Measurements from ENCODE around the gene FRAS1. TPM values are rescaled to one million over a fixed set of nuclear protein-coding genes. Genes with fewer than 3 reads are reported as not detected.
"Not testable (repeated sequence)": the region's sequence is repeated elsewhere in the genome, so short reads cannot be mapped to it uniquely, and the experiment has no call there.

FRAS1 gene
- total RNA-seq, 1 donor from 2014 or later = 0.65 TPM

GRCh38 chr4:78423790-78424189 lies 366.7 kb downstream of the FRAS1 start:
- DNase-seq (ENCODE audit: low spot score) = no peak

DNA sequence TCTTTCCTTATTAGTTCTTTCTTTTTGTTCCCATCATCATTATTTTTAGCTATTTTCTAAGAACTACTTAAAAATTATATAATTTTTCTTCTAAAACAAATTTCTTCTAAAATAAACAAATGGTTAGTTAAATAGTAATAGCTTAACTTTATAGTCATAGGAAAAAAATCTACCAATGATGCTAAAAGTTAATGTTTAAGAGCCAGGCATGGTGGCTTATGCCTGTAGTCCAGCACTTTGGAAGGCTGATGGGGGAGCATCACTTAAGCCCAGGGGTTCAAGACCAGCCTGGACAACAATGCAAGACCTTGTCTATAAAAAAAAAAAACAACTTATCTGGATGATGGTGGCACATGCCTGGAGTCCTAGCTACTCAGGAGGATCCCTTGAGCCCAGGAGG lies 367.3 kb downstream of the FRAS1 start:
- ATAC-seq (no peak), DNase-seq (ENCODE audit: low spot score) (no peak)

More at GRCh38 chr4:78423790-78424189, 366.7 kb downstream of the FRAS1 start:
- ATAC-seq = no peak

GRCh38 chr4:78426972-78427371 lies 369.8 kb downstream of the FRAS1 start:
- no peak for ATAC-seq
- no peak for DNase-seq (ENCODE audit: low spot score)

DNA sequence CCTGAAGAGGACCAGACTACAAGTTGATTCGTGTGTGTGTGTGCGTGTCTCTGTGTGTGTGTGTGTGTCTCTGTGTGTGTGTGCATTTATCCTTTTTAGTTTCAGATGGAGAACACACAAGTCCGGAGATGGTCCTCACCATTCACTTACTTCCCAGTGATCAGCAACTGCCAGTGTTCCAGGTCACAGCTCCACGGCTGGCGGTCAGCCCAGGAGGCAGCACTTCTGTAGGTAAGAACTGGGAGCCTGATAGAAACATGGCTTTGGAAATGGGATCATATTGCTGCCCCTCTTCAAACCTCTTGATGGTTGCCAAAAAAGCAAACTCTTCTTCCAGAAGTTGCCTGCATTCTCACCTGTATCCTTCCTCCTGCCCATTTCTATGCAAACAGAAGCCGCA lies 371.9 kb downstream of the FRAS1 start:
- DNase-seq (ENCODE audit: low spot score) = no peak

DNA sequence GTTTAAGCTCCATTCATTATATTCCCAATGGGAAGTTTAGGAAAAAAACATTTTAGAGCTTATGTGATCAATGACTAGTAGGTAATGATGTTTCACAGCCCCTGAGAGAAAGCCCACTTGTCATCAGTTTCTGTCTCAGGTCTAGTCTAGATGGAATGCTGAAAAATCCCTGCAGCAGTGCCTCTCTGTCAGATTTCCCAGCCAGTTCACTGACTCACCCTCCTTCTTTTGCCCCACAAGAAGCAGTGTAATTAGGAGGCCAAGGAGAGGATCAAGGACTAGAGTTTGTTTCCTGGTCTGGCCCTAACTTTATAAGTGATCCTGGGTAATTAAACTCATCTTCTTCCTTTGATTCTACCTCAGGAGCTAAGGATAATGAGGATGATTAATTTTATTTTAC lies 375.8 kb downstream of the FRAS1 start:
- ATAC-seq = no peak
- no peak for DNase-seq (ENCODE audit: low spot score)

More for the DNA sequence above, 371.9 kb downstream of the FRAS1 start:
- no peak for ATAC-seq

DNA sequence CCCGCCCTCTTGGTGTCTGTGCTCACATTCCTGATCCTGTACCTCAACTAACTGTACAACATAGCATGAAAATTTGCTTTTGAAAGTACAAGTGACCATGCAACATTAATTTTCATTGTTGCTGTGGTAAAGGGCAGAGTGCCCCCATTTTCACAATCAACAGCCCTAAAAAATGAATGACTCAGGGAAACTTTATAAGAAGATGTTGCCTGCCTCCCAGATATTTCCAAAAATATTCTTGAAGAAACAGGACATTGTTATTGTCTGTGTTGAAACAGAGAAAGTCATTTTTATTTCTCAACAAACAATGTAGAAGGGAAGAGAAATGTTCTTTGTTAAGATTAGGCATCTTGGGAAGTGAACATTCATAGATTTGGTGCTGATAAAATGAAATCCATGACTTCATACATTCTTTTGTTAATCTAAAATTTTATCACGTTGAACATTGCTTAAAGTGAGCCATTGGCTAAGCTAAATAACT lies 380.5 kb downstream of the FRAS1 start:
- no peak for DNase-seq (ENCODE audit: low spot score)
- ATAC-seq = no peak

DNA sequence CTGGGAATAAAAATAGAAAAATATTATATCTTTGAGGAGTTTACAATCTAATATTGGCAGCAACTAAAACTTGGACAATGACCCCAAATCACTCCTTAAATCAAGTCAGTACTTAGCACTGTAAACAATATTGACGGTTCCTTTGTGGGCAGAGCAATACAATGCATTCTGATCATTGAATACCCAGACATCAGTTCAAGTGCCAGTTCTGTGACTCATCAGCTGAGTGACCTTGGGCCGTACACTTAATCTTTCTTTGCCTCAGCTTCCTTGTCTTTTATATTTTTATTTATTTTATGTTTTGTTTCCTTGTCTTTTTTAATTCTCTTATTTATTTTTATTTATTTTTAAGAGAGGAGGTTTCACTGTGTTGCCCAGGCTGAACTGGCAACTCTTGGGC lies 382.2 kb downstream of the FRAS1 start:
- ATAC-seq = no peak
- DNase-seq (ENCODE audit: low spot score) = no peak

GRCh38 chr4:78441756-78442155 lies 384.6 kb downstream of the FRAS1 start:
- DNase-seq (ENCODE audit: low spot score) (no peak), ATAC-seq (no peak)

- DNase-seq (ENCODE audit: low spot score) = no peak
- ATAC-seq = no peak
These were observed 389.5 kb downstream of the FRAS1 start for GRCh38 chr4:78446619-78447018.

- DNase-seq (ENCODE audit: low spot score) (no peak), ATAC-seq (no peak)
These were observed 394.3 kb downstream of the FRAS1 start for GRCh38 chr4:78451407-78451806.

DNA sequence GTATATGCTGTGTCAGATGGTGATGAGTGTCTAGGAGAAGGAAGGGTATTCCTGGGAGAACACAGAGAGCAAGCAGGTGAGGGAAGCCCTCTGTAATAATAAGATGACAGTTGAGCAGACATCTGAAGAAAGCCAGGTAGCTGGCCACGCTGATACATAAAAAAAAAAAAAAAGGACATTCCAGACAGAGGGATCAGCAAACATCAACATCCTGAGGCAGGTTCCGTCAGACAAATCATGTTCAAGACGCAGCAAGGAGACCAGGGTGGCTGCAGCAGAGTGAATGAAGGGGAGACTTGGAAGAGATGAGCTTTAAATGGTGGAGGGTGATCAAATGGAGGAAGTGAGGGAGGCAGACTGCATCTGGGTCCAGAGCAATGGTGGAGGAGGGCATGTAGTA lies 396.9 kb downstream of the FRAS1 start:
- DNase-seq (ENCODE audit: low spot score) (no peak), ATAC-seq (no peak)

- DNase-seq (ENCODE audit: low spot score) (no peak), ATAC-seq (no peak)
These were observed 400.6 kb downstream of the FRAS1 start for GRCh38 chr4:78457751-78458150.

DNA sequence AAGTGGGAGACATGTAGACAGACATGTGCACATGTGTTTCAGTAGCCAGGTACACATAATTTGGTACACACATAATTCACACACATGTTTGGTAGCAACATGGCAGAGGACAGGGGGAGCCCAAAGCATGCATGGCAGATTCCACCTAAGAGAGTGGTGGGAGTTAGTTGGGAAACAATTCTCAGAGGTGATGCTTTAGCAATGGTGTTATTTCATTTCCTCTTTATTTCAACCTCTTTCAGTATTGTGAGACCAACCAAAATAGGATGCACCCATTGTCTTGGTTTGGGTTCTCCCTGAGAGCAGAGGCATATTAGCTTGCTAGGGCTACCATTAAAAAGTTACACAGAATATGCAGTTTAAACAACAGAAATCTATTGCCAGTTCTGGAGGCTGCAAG lies 402.2 kb downstream of the FRAS1 start:
- no peak for ATAC-seq
- no peak for DNase-seq (ENCODE audit: low spot score)

GRCh38 chr4:78460368-78460767 lies 403.2 kb downstream of the FRAS1 start:
- ATAC-seq (no peak), DNase-seq (ENCODE audit: low spot score) (no peak)

DNA sequence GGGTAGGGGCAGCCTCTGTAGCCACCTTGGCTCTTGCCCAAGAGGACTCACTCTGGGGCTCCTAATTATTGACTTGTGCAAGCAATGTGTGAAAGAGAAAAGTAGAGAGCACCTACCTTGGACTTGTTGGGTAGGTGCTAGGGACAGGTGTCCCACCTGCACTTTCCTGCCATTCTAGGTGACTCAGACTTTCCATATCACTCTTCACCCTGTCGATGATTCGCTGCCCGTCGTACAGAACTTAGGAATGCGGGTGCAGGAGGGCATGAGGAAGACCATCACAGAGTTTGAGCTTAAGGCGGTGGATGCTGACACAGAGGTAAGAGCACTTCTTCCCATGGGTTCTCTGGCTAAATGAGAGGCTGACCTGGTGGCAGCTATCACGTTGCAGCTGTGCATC lies 407.1 kb downstream of the FRAS1 start:
- DNase-seq (ENCODE audit: low spot score) (no peak), ATAC-seq (no peak)

DNA sequence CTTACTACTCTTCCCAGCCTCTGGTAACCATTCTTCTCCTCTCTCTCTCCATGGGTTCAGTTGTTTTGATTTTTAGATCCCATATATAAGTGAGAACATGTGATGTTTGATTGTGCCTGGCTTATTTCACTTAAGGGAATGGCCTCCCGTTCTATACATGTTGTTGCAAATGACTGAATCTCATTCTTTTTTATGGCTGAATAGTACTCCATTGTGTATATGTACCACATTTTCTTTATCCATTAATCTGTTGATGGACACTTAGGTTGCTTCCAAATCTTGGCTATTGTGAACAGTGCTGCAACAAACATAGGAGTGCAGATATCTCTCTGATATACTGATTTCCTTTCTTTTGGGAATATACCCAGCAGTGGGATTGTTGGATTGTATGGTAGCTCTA lies 410.1 kb downstream of the FRAS1 start:
- not testable (repeated sequence) for DNase-seq (ENCODE audit: low spot score); ATAC-seq

DNA sequence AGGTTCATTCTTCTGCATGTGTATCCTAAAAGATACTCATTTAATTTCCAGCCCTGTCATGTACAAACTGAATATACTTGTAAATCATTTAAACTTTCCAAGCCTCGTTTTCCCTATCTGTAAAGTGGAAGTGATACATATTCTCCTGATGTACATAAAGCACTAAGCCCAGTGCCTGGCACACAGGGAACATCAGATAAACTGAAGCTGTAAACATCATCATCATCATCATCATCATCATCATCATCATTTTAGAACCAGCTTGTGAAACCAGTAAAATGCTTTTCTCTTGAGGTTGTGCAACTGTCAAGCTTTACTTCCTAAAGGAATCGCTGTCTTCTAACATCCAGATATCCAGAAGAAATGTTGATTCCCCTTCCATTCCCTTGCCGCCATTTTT lies 411.1 kb downstream of the FRAS1 start:
- DNase-seq (ENCODE audit: low spot score) = no peak
- ATAC-seq = no peak

GRCh38 chr4:78476108-78476704 lies 419.1 kb downstream of the FRAS1 start:
- ATAC-seq (no peak), DNase-seq (ENCODE audit: low spot score) (no peak)

DNA sequence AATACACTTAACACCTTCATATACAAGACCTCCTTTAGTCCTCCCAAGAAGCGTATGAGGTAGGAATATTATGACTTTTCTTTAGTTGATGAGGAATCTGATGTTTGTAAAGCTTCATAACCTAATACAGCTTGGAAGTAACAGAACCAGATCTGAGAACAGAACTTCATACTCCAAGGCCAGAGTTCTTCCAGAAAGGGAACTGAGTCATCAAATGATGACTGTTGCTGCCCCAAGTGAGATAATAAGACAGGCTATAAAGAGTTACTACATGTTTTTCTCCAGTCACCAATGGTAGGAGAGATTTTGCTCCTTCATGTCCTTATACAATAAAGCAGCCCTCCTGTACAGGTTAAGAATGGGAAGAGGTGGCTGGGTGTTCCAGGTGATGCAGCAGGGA lies 420.2 kb downstream of the FRAS1 start:
- no peak for DNase-seq (ENCODE audit: low spot score)

DNA sequence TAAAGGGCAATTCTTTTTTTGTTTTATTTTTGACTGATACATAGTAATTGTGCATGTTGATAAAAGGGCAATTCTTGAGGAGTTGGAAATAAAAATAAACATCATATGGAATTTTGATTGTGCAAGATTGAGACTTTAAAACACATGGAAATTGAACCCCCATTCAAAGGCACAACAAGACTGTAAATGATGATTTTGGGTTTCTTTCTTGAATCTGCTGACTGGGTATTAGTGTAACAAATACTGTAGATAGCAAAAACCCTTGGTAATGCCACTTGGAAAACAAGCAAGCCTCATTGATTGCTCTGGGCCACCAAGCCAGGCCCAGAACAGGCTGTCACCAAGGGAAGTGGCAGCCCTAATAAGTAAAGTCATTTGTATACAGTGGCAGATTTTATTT lies 421.4 kb downstream of the FRAS1 start:
- DNase-seq (ENCODE audit: low spot score) = no peak
- no peak for ATAC-seq

More for the DNA sequence above, 420.2 kb downstream of the FRAS1 start:
- no peak for ATAC-seq

- no peak for DNase-seq (ENCODE audit: low spot score)
- ATAC-seq = no peak
These were observed 423.2 kb downstream of the FRAS1 start for GRCh38 chr4:78480286-78480685.

DNA sequence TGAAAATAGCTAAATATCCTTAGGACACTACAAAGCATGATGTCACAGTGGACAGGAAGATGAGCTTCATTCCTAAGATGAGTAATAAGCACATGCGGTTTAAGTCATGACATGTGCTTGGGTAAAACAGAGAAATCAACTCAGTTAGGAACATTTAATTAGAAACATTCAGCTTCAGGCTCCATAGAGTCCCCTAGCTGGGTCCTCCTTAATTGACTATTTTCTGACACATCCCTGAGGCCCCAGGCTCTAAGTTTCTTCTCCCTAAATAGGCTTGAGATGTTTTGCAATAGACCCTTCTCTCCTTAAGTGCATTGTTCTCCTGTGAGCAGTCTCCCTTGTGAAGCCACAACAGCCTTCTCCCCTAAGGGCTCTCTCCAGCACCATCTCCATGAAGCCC lies 424.1 kb downstream of the FRAS1 start:
- ATAC-seq (no peak), DNase-seq (ENCODE audit: low spot score) (no peak)

GRCh38 chr4:78482281-78482680 lies 425.2 kb downstream of the FRAS1 start:
- ATAC-seq (no peak), DNase-seq (ENCODE audit: low spot score) (no peak)
